Karpas-422 (cell line): ENCODE data around the gene PPP1R14B. TPM values are rescaled to one million over a fixed set of nuclear protein-coding genes. Genes with fewer than 3 reads are reported as not detected.

Source experiments
- DNase-seq: peaks from one replicate; pipeline ENCODE4 v3.0.0-alpha.2; 2015
- H2AFZ ChIP-seq: fragments of 200-600 bp; sonication (generic); 2 replicates; pipeline ENCODE4 v1.6.1; 2014; ENCODE audit warnings: antibody characterized with exemption, low read length, mixed read lengths
- H3K27ac ChIP-seq: fragments of 200-600 bp; sonication (generic); 2 replicates; pipeline ENCODE4 v1.5.1; 2014; ENCODE audit warnings: mild to moderate bottlenecking, low read length, moderate library complexity
- H3K27me3 ChIP-seq: fragments of 200-600 bp; sonication (generic); 2 replicates; pipeline ENCODE4 v1.6.1; 2014; ENCODE audit warnings: low read length, mixed read lengths
- H3K36me3 ChIP-seq: fragments of 200-600 bp; sonication (generic); 2 replicates; pipeline ENCODE4 v1.6.1; 2014; ENCODE audit warnings: low read length, mixed read lengths; ENCODE audit not compliant: insufficient read depth
- H3K4me1 ChIP-seq: fragments of 200-600 bp; sonication (generic); 2 replicates; pipeline ENCODE4 v1.6.1; 2014; ENCODE audit warnings: mild to moderate bottlenecking, low read length, mixed read lengths
- H3K4me2 ChIP-seq: fragments of 200-600 bp; sonication (generic); 2 replicates; pipeline ENCODE4 v1.6.1; 2014; ENCODE audit warnings: low read length, low read depth, mild to moderate bottlenecking; ENCODE audit not compliant: poor library complexity, severe bottlenecking
- H3K4me3 ChIP-seq: fragments of 200-600 bp; sonication (generic); 2 replicates; pipeline ENCODE4 v1.5.1; 2014; ENCODE audit warnings: mild to moderate bottlenecking, antibody characterized with exemption, low read length, mixed read lengths
- H3K79me2 ChIP-seq: fragments of 200-600 bp; sonication (generic); 2 replicates; pipeline ENCODE4 v1.6.1; 2014; ENCODE audit warnings: mild to moderate bottlenecking, low read length, mixed read lengths
- H3K9ac ChIP-seq: fragments of 200-600 bp; sonication (generic); 2 replicates; pipeline ENCODE4 v1.6.0; 2014; ENCODE audit warnings: low read length
- H3K9me2 ChIP-seq: fragments of 200-600 bp; sonication (generic), shearing (Covaris generic); replicated peaks from 2 replicates; pipeline ENCODE4 v1.6.0; 2014; ENCODE audit warnings: mild to moderate bottlenecking, low read length, moderate library complexity; ENCODE audit not compliant: insufficient read depth
- H3K9me3 ChIP-seq: fragments of 300-700, 200-600 bp; sonication (generic); 2 replicates; pipeline ENCODE4 v1.6.1; 2014; ENCODE audit warnings: low read length, mixed read lengths
- H4K20me1 ChIP-seq: fragments of 200-600 bp; sonication (generic); 2 replicates; pipeline ENCODE4 v1.6.1; 2014; ENCODE audit warnings: mild to moderate bottlenecking, antibody characterized with exemption, low read length, low read depth; ENCODE audit not compliant: insufficient read depth
- total RNA-seq: library from RNA; depleted of rRNA; stranded (reverse); fragments of >200 nt; shearing (Covaris generic); gene quantifications from 2 replicates; pipeline ENCODE4 v1.2.3, GENCODE V29; 2014; ENCODE audit warnings: low replicate concordance

PPP1R14B gene
- total RNA-seq, 1 experiment from 2014 or later: 111 TPM

- no peak overlapping the region for H3K4me2 ChIP-seq
Observed at GRCh38 chr11:64258356-64258755, 11.6 kb upstream of the PPP1R14B start.

GRCh38 chr11:64256300-64256699 is 9.6 kb upstream of the PPP1R14B start:
- H3K4me1 ChIP-seq: peaks cover 20% of the 10 kb centered on the region
- H4K20me1 ChIP-seq: no peaks in the 10 kb centered on the region
- H3K4me2 ChIP-seq: no peak overlapping the region
- H3K9ac ChIP-seq: no peak overlapping the region
- H3K9me3 ChIP-seq: no peaks in the 10 kb centered on the region
- no peak for DNase-seq
- H3K9me2 ChIP-seq: no peaks in the 10 kb centered on the region
- H3K79me2 ChIP-seq: peaks cover 7% of the 10 kb centered on the region; the same call in 1 of the 2 replicates
- no peak overlapping the region for H3K27ac ChIP-seq
- no peaks in the 10 kb centered on the region for H3K36me3 ChIP-seq
- no peaks in the 10 kb centered on the region for H3K27me3 ChIP-seq
- H3K4me3 ChIP-seq: no peak overlapping the region
- H2AFZ ChIP-seq: no peak overlapping the region

More at GRCh38 chr11:64258356-64258755, 11.6 kb upstream of the PPP1R14B start:
- H3K4me1 ChIP-seq: peaks cover 2% of the 10 kb centered on the region; the same call in 1 of the 2 replicates
- no peak overlapping the region for H3K27ac ChIP-seq
- no peak overlapping the region for H3K9ac ChIP-seq
- H2AFZ ChIP-seq: no peak overlapping the region
- no peaks in the 10 kb centered on the region for H3K27me3 ChIP-seq
- H3K9me3 ChIP-seq: no peaks in the 10 kb centered on the region
- DNase-seq: no peak
- no peaks in the 10 kb centered on the region for H4K20me1 ChIP-seq
- no peaks in the 10 kb centered on the region for H3K36me3 ChIP-seq
- no peak overlapping the region for H3K4me3 ChIP-seq
- H3K79me2 ChIP-seq: no peaks in the 10 kb centered on the region
- no peaks in the 10 kb centered on the region for H3K9me2 ChIP-seq

GRCh38 chr11:64255135-64256128 is 8.7 kb upstream of the PPP1R14B start:
- Histone ChIP-seq H3K36me3 (no peaks in the 10 kb centered on the region), H3K9ac (no peak overlapping the region), H3K4me1 (peaks cover 28% of the 10 kb centered on the region), H4K20me1 (no peaks in the 10 kb centered on the region), H3K79me2 (peaks cover 7% of the 10 kb centered on the region; the same call in 1 of the 2 replicates), H2AFZ (no peak overlapping the region), H3K4me3 (no peak overlapping the region), H3K9me3 (no peaks in the 10 kb centered on the region), H3K4me2 (no peak overlapping the region), H3K27ac (no peak overlapping the region), H3K9me2 (no peaks in the 10 kb centered on the region), H3K27me3 (no peaks in the 10 kb centered on the region)
- DNase-seq: no peak

DNA sequence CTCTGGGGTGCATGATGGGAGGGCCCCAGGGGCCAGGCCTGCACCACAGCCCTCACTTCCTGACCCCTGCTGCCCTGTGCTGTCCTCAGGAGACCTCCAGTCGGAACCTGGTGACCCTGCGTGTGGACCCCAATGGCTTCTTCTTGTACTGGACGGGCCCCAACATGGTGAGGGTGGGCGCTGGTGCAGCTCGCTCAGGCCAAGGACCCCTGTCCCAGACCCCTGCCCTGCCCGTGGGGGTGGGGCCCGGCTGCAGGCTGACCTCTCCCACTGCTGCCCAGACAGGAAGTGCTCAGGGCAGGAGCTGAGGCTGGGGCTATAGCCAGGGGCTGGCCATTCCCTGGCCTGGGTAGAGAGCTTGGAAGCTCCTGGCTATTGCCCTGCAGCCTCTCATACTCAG is 7.6 kb upstream of the PPP1R14B start:
- Histone ChIP-seq H3K36me3 (no peaks in the 10 kb centered on the region), H4K20me1 (no peaks in the 10 kb centered on the region), H3K79me2 (peaks cover 7% of the 10 kb centered on the region; the same call in 1 of the 2 replicates), H3K27ac (no peak overlapping the region), H3K9ac (no peak overlapping the region), H3K9me3 (no peaks in the 10 kb centered on the region), H2AFZ (no peak overlapping the region), H3K4me2 (no peak overlapping the region), H3K27me3 (no peaks in the 10 kb centered on the region), H3K9me2 (no peaks in the 10 kb centered on the region), H3K4me3 (no peak overlapping the region), H3K4me1 (peaks cover 29% of the 10 kb centered on the region)
- DNase-seq: no peak

DNA sequence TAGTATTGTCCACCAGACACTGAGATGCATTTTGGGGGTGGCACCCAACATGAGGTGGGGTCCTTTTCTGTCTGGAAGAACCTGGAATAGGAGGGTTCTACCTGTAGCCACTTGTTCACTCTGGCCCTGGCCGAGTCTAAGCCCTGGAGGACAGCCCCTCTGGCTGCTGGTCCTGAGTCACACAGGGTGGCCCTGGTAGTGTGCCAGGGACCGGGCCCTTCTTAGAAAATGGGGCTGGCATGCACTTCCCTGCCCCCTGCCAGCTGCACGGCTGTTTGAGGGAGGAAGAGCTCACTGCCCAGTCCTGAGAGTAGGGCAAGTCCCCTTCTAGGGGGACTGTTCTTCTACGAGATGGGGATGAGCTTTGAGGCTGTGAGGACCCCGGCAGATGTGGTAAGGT is 6.7 kb upstream of the PPP1R14B start:
- no peaks in the 10 kb centered on the region for H3K36me3 ChIP-seq
- H3K9me3 ChIP-seq: no peaks in the 10 kb centered on the region
- H2AFZ ChIP-seq: no peak overlapping the region
- peaks cover 7% of the 10 kb centered on the region; the same call in 1 of the 2 replicates for H3K79me2 ChIP-seq
- no peak for DNase-seq
- no peaks in the 10 kb centered on the region for H4K20me1 ChIP-seq
- H3K4me1 ChIP-seq: peaks cover 29% of the 10 kb centered on the region
- no peak overlapping the region for H3K4me2 ChIP-seq
- H3K4me3 ChIP-seq: no peak overlapping the region
- no peaks in the 10 kb centered on the region for H3K9me2 ChIP-seq
- no peaks in the 10 kb centered on the region for H3K27me3 ChIP-seq
- H3K9ac ChIP-seq: no peak overlapping the region
- no peak overlapping the region for H3K27ac ChIP-seq

DNA sequence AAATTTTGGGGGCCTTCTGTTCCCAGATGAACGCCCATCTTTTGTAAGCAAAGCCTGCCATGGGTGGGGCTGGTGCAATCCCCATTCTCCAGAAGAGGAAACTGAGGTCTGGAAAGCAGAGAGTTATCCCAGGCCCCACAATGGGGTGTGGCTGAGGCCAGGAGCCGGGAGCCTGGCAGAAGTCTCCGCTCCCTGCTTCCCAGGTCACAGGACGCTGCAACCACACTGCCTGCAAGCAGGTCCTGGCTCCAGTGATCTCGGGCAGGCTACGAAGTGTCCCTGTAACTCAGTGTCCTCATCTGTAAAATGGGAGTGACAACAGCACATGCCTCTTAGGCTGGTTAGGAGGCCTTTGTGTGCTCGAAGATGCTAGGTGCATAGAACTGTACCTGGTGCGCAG is 6.3 kb upstream of the PPP1R14B start:
- Histone ChIP-seq H3K79me2 (peaks cover 7% of the 10 kb centered on the region; the same call in 1 of the 2 replicates), H3K4me1 (peaks cover 29% of the 10 kb centered on the region), H3K9me3 (no peaks in the 10 kb centered on the region), H4K20me1 (no peaks in the 10 kb centered on the region), H3K27ac (no peak overlapping the region), H3K4me3 (peak overlapping the region; percentile 95; the same call in 1 of the 2 replicates), H2AFZ (no peak overlapping the region), H3K9ac (no peak overlapping the region), H3K27me3 (no peaks in the 10 kb centered on the region), H3K9me2 (no peaks in the 10 kb centered on the region), H3K4me2 (peak overlapping the region; percentile 99), H3K36me3 (no peaks in the 10 kb centered on the region)
- DNase-seq: no peak

- Histone ChIP-seq H3K9me3 (no peaks in the 10 kb centered on the region), H3K9ac (peak overlapping the region; percentile 83), H3K36me3 (no peaks in the 10 kb centered on the region), H3K4me2 (peak overlapping the region; percentile 99), H2AFZ (peak overlapping the region; percentile 50; the same call in 1 of the 2 replicates), H3K9me2 (no peaks in the 10 kb centered on the region), H3K27ac (no peak overlapping the region), H4K20me1 (no peaks in the 10 kb centered on the region), H3K27me3 (no peaks in the 10 kb centered on the region), H3K4me3 (peak overlapping the region; percentile 95), H3K4me1 (peaks cover 36% of the 10 kb centered on the region), H3K79me2 (peaks cover 7% of the 10 kb centered on the region; the same call in 1 of the 2 replicates)
- peak; percentile 70 for DNase-seq
Observed at GRCh38 chr11:64252003-64252872, 5.5 kb upstream of the PPP1R14B start.

DNA sequence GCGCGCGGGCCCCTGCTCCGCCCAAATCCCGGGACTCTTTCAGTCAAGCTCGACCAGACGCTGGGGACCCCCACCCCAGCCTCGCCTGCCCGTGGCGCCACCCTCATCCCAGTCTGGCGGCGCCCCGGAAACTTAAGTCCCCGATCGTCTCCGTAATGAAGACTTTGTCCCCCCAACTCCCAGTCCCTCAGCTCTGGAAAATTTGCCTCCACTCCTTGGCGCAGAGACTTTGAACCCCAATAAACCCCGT is 4.9 kb upstream of the PPP1R14B start:
- DNase-seq: no peak
- peak overlapping the region; percentile 83 for H3K9ac ChIP-seq
- H3K79me2 ChIP-seq: peaks cover 7% of the 10 kb centered on the region; the same call in 1 of the 2 replicates
- peaks cover 41% of the 10 kb centered on the region for H3K4me1 ChIP-seq
- no peak overlapping the region for H2AFZ ChIP-seq
- H3K27ac ChIP-seq: no peak overlapping the region
- H3K9me2 ChIP-seq: no peaks in the 10 kb centered on the region
- peak overlapping the region; percentile 95 for H3K4me3 ChIP-seq
- H3K27me3 ChIP-seq: no peaks in the 10 kb centered on the region
- no peaks in the 10 kb centered on the region for H4K20me1 ChIP-seq
- peak overlapping the region; percentile 99 for H3K4me2 ChIP-seq
- H3K9me3 ChIP-seq: no peaks in the 10 kb centered on the region
- no peaks in the 10 kb centered on the region for H3K36me3 ChIP-seq
